Regular cardiac myocyte (primary cell): Measurements from ENCODE around the gene TSPAN15. TPM values are rescaled to one million over a fixed set of nuclear protein-coding genes. Genes with fewer than 3 reads are reported as not detected.

ENCODE experiments used
- total RNA-seq: library from RNA; depleted of rRNA; stranded (reverse); fragments of >200 nt; gene quantifications from 2 replicates; pipeline ENCODE4 v1.2.3, GENCODE V29; 2014

TSPAN15 gene
- 0.77 and 1.7 TPM in 2 replicates for total RNA-seq

DNA sequence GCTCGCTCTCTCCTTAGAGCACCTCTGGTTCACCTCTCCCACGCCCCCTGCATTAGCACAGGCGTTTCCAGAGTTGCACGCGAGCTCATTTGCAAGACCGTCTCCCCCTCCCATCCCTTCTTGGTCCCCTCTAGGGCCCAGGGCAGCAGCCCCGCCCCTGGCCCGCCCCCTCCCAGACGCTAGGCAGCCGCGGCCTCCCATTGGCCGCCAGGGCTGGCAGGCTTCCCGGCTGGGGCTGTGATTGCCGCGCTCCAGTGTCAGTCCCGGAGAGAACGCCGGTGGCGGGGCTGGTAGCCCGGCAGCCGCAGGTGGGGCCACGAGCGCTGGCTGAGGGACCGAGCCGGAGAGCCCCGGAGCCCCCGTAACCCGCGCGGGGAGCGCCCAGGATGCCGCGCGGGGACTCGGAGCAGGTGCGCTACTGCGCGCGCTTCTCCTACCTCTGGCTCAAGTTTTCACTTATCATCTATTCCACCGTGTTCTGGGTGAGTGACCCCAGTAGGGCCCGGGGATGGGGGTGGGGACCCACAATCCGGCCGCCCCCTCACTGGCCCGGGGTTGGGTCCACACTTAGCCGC, at the start of gene TSPAN15:
Gene TSPAN15 (plus strand): TSS at position 257 of the 575 bp plus-strand sequence. CDS start 130 bp downstream, at position 387.

DNA sequence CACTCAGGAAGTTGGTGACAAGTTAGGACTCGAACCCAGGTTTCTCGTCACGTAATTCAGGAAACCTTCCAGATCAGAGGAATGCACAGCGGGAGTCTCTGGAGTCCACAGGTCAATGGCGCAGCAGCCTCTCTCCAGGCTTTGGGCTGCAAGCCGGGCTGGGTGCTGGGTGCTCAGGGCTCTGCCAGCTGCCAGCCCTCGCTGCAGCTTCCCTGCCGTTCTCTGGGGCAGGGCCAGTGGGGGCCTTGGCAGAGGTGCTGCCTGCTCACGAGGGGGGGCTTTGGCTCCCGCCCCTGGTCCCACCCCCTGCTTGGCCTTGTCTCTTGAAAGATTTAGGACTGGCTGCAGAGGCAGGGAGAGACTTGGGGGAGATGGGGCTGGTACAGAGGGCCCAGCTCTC, 34.6 kb upstream of the TSPAN15 start, which contains the start of gene TACR2:
Gene TACR2 (minus strand): TSS at position 224 of the 400 bp plus-strand sequence. CDS start 595 bp downstream, outside the sequence.

Other genes starting within 250 kb of the TSPAN15 start
- gene HKDC1, start 231.1 kb upstream of the TSPAN15 start, total RNA-seq: 0.38 and 0.85 TPM in 2 replicates
- 147 and 245 TPM in 2 replicates for gene HK1, start 173.0 kb upstream of the TSPAN15 start, total RNA-seq
- 0.19 and 0.85 TPM in 2 replicates for gene TACR2, start 34.5 kb upstream of the TSPAN15 start, total RNA-seq
- not detected in 2 replicates for gene NEUROG3, start 122.0 kb downstream of the TSPAN15 start, total RNA-seq
- 0.19 and 0.56 TPM in 2 replicates for gene FAM241B, start 178.8 kb downstream of the TSPAN15 start, total RNA-seq